Transverse colon (tissue), 4 donors: ENCODE data around the gene PCDHGB3. TPM values are rescaled to one million over a fixed set of nuclear protein-coding genes. Genes with fewer than 3 reads are reported as not detected.
"Not testable (repeated sequence)": the region's sequence is repeated elsewhere in the genome, so short reads cannot be mapped to it uniquely, and the experiment has no call there.

Experiments used
- DNase-seq: peaks from one replicate; pipeline ENCODE4 v3.0.0-alpha.2; 2019
- H3K27ac ChIP-seq, 4 donors: fragments of 200-600 bp; sonication (generic); 2 replicates each; pipeline ENCODE4 v1.5.1; 2016 to 2018; ENCODE audit warnings: inconsistent platforms in 4 of 4
- H3K27me3 ChIP-seq: fragments of 200-600 bp; sonication (generic); 2 replicates; pipeline ENCODE4 v1.5.1; 2017; ENCODE audit warnings: inconsistent platforms
- H3K36me3 ChIP-seq, 4 donors: fragments of 200-600 bp; sonication (generic); 2 replicates each; pipeline ENCODE4 v1.5.1; 2017 to 2019; ENCODE audit warnings: inconsistent platforms in 4 of 4
- H3K4me1 ChIP-seq, 4 donors: fragments of 200-600 bp; sonication (generic); 2 replicates each; pipeline ENCODE4 v1.5.1; 2017 to 2020; ENCODE audit warnings: inconsistent platforms in 4 of 4
- H3K4me3 ChIP-seq, 4 donors: fragments of 200-600 bp; sonication (generic); 1 replicate in 1 of 4; 2 replicates in 3 of 4; pipeline versions ENCODE4 v1.5.1 to v1.6.1; 2017 to 2019; ENCODE audit warnings: inconsistent platforms in 4 of 4
- H3K9me3 ChIP-seq, 2 donors: fragments of 200-600 bp; sonication (generic); 2 replicates each; pipeline ENCODE4 v1.5.1; 2017 to 2019; ENCODE audit warnings: inconsistent platforms in 2 of 2
- CTCF ChIP-seq, 5 experiments: fragments of 200-600 bp in 3 of 5; fragments of 450-650 bp in 2 of 5; sonication (generic) in 3 of 5; IDR thresholded peaks; 1 replicate in 2 of 5; 2 replicates in 3 of 5; pipeline ENCODE4 v1.5.1; 2016 to 2017; ENCODE audit warnings: antibody characterized with exemption in 5 of 5, inconsistent platforms in 3 of 5, mild to moderate bottlenecking in 2 of 5, moderate library complexity in 1 of 5
- EP300 ChIP-seq: sonication (generic); formaldehyde crosslinking; IDR thresholded peaks from one replicate; pipeline ENCODE4 v1.6.1; 2017; ENCODE audit warnings: antibody characterized with exemption, low read depth
- POLR2A ChIP-seq: fragments of 450-650 bp; IDR thresholded peaks from one replicate; pipeline ENCODE4 v1.6.1; 2016; ENCODE audit warnings: antibody characterized with exemption, mild to moderate bottlenecking, moderate library complexity
- POLR2AphosphoS5 ChIP-seq, 3 donors: sonication (generic); formaldehyde crosslinking; IDR thresholded peaks; one replicate each; pipeline ENCODE4 v1.6.1; 2016; ENCODE audit warnings: antibody characterized with exemption in 3 of 3
- WGBS, 2 donors: methylation state at CpG; one replicate each; pipeline ENCODE4 v1.1.5; 2018; ENCODE audit warnings: low coverage in 1 of 2; 5-methylcytosine and 5-hydroxymethylcytosine counted together
- in situ Hi-C, 4 donors: fragments of 200-750 bp; cut with MboI; loops; one replicate each; pipeline versions ENCODE4 v1.15.0 to v1.15.1; 2017; ENCODE audit warnings: low sequenced_read_pairs in 3 of 4, low pct_ligation_motif_present in 1 of 4, low pct_unique_long_range_greater_than_20kb in 1 of 4
- intact Hi-C: fragments of 100-400 bp; cut with DNase I; formaldehyde crosslinking; loops from one replicate; pipeline ENCODE4 v1.15.1; 2023; ENCODE audit warnings: low total_unique reads
- total RNA-seq, 4 donors: library from RNA; depleted of rRNA; stranded (reverse); fragments of >200 nt; gene quantifications; one replicate each; pipeline ENCODE4 v1.1.0, GENCODE V29; 2016

PCDHGB3 gene
- total RNA-seq, 4 donors from 2014 or later: 1.4 to 3.8 (median 2.6) TPM

GRCh38 chr5:141389153-141390042, 19.4 kb downstream of the PCDHGB3 start:
- Histone ChIP-seq H3K9me3 (peaks cover 74 to 89% of the 10 kb centered on the region in 2 donors), H3K27ac (no peak overlapping the region), H3K36me3 (no peaks in the 10 kb centered on the region), H3K4me1 (no peaks in the 10 kb centered on the region), H3K4me3 (no peak overlapping the region), H3K27me3 (peaks cover 11% of the 10 kb centered on the region)
- intact Hi-C loops: no loop called here
- in situ Hi-C loops: loop anchor here in 1 of 4 donors (25.0 kb wide), 1 partner anchor 177 kb away; the partner anchor contains the start of genes PCDHB12, PCDHB13 and PCDHB14
- 76 to 80% methylated on average over 3 to 65 of the region's 77 CpGs for WGBS, 2 donors
- DNase-seq: no peak
- TF ChIP-seq EP300 (no peak), CTCF (IDR thresholded peaks at IDR 0.05) (no peak), POLR2AphosphoS5 (IDR thresholded peaks at IDR 0.05) (no peak), POLR2A (no peak)

GRCh38 chr5:141392429-141393198, 22.6 kb downstream of the PCDHGB3 start, which contains the start of gene PCDHGA8:
Gene PCDHGA8, plus strand, starts transcription at chr5:141392633. Its CDS starts 181 bp downstream, at chr5:141392814.
- TF ChIP-seq EP300 (no peak), CTCF (IDR thresholded peaks at IDR 0.05) (no peak), POLR2A (no peak), POLR2AphosphoS5 (IDR thresholded peaks at IDR 0.05) (no peak)
- 30 to 65% methylated on average over 6 to 38 of the region's 38 CpGs for WGBS, 2 donors
- H3K27me3 ChIP-seq: peaks cover 23% of the 10 kb centered on the region
- in situ Hi-C loops (loop anchor here in 1 of 4 donors (25.0 kb wide), 1 partner anchor 180 kb away; the partner anchor contains the start of genes PCDHB12, PCDHB13 and PCDHB14), intact Hi-C loops (no loop called here)
- no peaks in the 10 kb centered on the region for H3K4me1 ChIP-seq
- H3K36me3 ChIP-seq: no peaks in the 10 kb centered on the region
- peaks cover 63 to 83% of the 10 kb centered on the region in 2 donors for H3K9me3 ChIP-seq
- H3K27ac ChIP-seq: no peak within 1 kb of the TSS
- H3K4me3 ChIP-seq: no peak within 1 kb of the TSS
- DNase-seq: no peak

GRCh38 chr5:141393267-141393666, 23.2 kb downstream of the PCDHGB3 start:
- Histone ChIP-seq H3K9me3 (peaks cover 62 to 85% of the 10 kb centered on the region in 2 donors), H3K4me3 (no peak overlapping the region), H3K27ac (no peak overlapping the region), H3K36me3 (no peaks in the 10 kb centered on the region), H3K27me3 (peaks cover 23% of the 10 kb centered on the region), H3K4me1 (no peaks in the 10 kb centered on the region)
- in situ Hi-C loops (loop anchor here in 1 of 4 donors (25.0 kb wide), 1 partner anchor 181 kb away; the partner anchor contains the start of genes PCDHB12, PCDHB13 and PCDHB14), intact Hi-C loops (no loop called here)
- DNase-seq: no peak
- TF ChIP-seq CTCF (IDR thresholded peaks at IDR 0.05) (no peak), POLR2AphosphoS5 (IDR thresholded peaks at IDR 0.05) (no peak), EP300 (no peak), POLR2A (no peak)
- WGBS, 2 donors: 48 to 59% methylated on average over 8 to 21 of the region's 21 CpGs

GRCh38 chr5:141394401-141395187, 24.6 kb downstream of the PCDHGB3 start:
- H3K4me3 ChIP-seq: not testable (repeated sequence)
- in situ Hi-C loops: loop anchor here in 1 of 4 donors (25.0 kb wide), 1 partner anchor 182 kb away; the partner anchor contains the start of genes PCDHB12, PCDHB13 and PCDHB14

More at GRCh38 chr5:141394401-141395187, 24.6 kb downstream of the PCDHGB3 start:
- WGBS, 2 donors: 71 to 74% methylated on average over 6 to 40 of the region's 53 CpGs
- H3K27ac ChIP-seq, intact Hi-C loops, H3K4me1 ChIP-seq, DNase-seq, H3K36me3 ChIP-seq: not testable (repeated sequence)
- peaks cover 53 to 85% of the 10 kb centered on the region in 2 donors for H3K9me3 ChIP-seq
- H3K27me3 ChIP-seq: peaks cover 23% of the 10 kb centered on the region
